ENCODE results near the gene CEACAM1.

- TF ChIP-seq EZH2 (IDR thresholded peaks at IDR 0.05; ENCODE audit: low read length) = no peak
- TF ChIP-seq CTCF (optimal IDR thresholded peaks at IDR 0.05 in 1 of 3, IDR thresholded peaks at IDR 0.05 in 1 of 3, conservative IDR thresholded peaks at IDR 0.05 in 1 of 3; ENCODE audit: extremely low read depth in 1 of 3, insufficient read depth in 2 of 3, low read length in 3 of 3) = no peak
Measured at GRCh38 chr19:42555317-42555716, 27.0 kb upstream of the CEACAM1 start.
